GM19397 (cell line): ENCODE data around the gene TAS2R7.
"Not testable (repeated sequence)": the region's sequence is repeated elsewhere in the genome, so short reads cannot be mapped to it uniquely, and the experiment has no call there.

Experiments used
- ATAC-seq: cut with Tn5 transposase; IDR thresholded peaks from one replicate; pipeline ENCODE4 v1.9.1; 2021; ENCODE audit warnings: mild to moderate bottlenecking, moderate library complexity; ENCODE audit not compliant: unreplicated experiment

Gene TAS2R7, protein sequence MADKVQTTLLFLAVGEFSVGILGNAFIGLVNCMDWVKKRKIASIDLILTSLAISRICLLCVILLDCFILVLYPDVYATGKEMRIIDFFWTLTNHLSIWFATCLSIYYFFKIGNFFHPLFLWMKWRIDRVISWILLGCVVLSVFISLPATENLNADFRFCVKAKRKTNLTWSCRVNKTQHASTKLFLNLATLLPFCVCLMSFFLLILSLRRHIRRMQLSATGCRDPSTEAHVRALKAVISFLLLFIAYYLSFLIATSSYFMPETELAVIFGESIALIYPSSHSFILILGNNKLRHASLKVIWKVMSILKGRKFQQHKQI

DNA sequence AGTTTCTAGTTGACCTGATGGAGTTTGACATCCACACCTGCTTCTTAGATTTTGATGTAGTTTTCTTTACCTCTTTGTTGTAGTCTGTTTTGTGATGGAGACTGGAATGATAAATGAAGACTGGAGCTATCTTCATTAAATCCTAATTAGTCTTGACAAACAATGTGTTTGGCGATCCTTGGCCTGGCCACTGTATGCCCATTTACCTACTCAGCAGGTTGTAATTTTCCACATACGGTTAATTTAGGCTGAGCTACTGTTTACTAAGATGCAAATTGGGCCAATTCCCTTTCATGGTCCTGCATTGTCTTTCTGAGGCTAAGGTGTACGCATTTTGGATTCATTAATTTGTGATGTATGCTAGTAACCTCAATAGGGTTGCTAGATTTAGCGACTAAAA, at the start of gene TAS2R7:
TAS2R7 (minus strand) TSS at position 41 of the 400 bp plus-strand sequence. CDS start 57 bp downstream, outside the sequence.
- no peak for ATAC-seq

DNA sequence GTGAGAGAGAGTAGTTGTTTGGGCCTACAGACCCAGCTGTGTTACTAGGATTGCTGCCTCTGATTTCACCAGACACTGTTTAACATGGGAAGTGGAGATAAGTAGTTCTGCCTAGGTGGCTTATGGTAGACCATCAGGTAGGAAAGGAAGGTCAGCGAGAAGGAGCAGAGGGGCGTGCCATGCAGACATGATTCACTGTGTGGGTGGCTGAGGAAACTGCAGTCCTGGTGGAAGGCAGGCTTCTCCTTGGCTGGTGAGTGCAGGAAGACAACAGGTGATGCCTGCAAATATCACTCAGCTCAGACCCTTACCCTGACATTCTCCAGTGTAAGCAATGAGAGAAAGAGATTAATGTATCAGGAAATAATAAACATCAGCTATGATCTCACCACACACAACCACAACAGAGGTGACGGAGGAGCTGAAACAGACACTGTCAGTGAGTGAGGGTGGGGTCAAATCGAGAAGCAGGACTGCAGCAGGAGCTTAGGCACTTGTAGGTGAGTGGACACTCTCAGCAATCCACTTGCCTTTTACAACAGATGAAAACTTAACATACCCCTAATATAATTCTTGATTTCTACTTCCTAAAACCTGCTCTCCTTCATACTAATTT, 48.9 kb upstream of the TAS2R7 start:
- no peak for ATAC-seq

DNA sequence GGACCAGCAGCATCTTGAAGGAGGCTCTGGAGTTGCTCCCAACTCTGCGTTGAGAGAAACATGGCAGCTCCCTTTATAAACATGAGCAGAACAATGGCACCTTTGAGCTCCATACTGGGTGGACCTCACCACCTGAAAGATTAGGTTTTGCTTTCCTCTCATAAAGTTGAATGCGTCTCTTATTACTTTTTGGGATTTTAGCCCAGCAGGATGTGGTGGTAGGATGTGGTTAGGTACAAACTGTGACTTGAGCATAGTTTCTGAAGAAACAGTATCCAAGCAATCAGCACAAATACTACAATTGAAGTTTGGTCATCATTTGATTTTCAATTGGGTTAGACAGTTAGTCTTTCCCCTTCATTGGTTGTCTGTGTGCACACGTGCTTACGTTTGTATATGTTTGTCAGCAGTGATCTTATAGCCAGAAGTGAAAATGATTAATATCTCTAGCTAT, 47.0 kb upstream of the TAS2R7 start, which contains the start of gene PRR4:
PRR4 (minus strand) TSS at position 51 of the 454 bp plus-strand sequence; CDS start at position 13, 38 bp downstream.
- no peak for ATAC-seq

DNA sequence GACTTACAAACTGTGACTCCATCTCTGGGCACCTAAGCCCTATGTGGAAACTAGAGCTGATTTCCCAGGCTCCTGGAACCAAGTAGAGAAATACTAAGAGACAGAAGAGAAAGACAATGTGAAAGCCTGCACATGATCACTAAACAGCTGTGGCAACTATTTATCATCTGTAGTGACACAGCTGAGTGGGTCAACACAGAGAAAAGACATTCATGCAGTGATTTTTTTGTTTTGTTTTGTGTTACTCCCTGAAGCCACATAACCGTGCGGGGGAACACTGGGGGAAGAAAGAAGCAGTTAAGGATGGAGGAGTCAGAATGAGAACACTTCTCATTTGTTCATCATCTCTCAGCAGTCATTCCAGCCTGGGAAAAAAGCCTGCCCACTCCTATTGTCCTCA, 45.3 kb upstream of the TAS2R7 start:
- ATAC-seq, result no peak

DNA sequence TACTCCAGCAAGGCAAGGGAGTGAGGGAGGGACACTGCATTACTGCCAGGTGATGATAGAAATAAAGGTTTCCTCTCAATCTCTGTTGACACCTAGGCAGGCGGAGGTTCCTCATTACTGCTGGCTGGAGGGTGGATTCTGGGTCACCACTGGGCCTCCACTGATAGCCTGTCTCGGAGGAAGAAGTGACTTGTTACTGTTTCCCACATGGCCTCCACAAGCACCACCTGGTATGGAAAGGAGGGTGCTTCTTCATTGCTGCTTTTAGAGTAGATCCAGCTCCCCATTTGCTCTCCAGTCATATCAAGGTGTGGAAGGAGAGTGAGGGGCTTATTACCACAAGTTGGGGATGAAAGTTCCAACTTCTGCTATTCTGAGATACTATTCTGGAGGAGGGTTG, 40.4 kb upstream of the TAS2R7 start:
- no peak for ATAC-seq

DNA sequence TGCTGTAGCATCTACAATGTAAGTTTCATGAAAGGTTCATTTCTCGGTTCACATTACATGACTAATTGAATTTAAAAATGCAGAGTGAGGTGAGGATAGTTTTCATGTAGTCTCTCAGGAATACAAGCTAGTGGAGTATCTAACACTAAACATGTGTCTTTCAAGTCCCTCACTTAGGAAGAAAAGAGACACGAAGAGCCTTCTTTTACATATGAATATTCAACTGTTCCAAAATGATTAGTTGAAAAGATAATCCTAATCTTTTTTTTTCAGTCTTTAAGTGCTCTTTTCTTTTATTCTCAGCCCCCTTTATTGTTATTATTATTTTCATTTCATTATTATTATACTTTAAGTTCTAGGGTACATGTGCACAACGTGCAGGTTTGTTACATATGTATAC, 36.0 kb upstream of the TAS2R7 start:
- ATAC-seq, result no peak

DNA sequence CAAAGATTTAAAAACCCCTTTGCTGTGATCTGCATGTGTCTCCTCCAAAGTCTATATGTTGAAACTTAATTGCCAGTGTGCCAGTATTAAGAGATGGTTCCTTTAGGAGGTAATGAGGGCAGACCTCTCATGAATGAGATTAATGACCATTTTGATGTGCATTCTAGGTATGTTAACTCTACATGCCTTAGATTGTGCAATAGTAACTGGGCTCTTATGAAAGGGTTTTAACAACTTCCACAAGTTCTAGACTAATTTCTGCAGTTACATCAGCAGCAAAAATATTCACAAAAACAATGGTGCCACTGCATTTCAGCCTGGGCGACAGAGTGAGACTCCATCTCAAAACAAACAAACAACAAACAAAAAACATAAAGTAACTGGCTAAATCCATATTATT, 27.6 kb upstream of the TAS2R7 start:
- no peak for ATAC-seq

DNA sequence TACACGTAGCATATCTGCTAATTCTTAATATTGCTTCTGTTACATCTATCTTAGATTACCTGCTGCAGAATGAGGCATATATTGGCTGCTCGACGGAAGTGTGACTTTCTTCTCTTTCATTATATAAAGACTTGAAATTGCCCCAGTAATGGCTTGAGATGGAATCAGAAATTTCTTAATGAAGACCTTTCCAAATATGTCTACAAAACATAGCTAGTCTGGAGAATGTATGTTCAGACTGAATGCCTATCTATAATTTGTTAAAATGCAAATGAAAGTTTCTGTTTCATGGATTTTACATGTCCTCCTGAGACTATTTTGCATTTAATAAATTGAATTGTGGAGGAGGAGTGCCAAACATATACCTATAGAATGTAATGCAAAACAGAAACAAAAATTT, 23.8 kb upstream of the TAS2R7 start, which contains the start of gene TAS2R10:
TAS2R10 (minus strand) TSS at position 101 of the 400 bp plus-strand sequence; CDS start at position 12, 89 bp downstream.
- ATAC-seq, result no peak

DNA sequence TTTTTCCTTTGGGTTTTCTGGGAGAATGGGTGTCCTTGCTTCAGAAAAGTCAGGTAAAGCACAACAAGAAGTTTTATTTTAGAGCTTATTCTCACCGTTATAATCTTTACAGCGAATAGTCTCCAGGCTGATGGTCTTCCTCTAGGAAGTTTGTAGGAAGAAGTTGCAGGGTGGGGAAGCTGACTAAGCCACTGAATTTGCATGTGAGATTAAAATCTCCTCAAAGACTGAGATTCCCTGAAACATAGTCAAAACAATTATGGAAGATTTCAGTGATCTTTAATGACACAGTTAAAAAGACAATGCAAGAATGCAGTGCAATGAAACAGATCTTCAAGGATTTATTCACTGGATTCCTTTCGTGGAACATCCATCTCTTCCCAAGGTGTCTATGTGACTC, 22.5 kb upstream of the TAS2R7 start:
- ATAC-seq, result no peak

DNA sequence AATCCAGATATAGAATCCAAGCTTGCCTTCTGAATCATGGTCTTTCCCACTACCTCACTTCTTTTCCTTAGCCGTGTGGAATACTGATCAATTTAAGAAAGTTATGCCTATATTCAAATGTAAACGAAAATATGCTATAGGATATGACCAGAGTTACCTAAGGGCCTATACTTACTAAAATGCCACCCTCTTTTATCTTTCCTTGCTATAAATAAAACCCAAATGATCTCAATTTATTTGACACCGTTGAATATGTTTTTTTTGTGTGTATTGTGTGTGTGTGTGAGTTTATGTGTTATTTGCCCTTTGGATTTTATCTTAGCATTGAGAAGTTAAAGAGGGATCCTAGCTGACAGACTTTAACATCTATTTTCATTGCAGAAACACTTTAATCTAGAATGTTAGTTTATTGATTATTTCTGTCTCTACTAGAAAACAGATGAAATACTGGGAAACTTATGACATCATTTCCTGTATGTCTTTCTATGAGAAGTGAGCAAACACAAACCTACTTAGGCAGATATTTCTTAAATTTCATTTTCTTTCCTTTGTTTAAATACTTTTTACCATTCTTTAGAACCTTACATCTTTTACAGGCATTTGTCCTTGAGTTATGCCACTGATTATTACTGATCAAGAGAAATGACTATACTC, 9.6 kb upstream of the TAS2R7 start:
- no peak for ATAC-seq

DNA sequence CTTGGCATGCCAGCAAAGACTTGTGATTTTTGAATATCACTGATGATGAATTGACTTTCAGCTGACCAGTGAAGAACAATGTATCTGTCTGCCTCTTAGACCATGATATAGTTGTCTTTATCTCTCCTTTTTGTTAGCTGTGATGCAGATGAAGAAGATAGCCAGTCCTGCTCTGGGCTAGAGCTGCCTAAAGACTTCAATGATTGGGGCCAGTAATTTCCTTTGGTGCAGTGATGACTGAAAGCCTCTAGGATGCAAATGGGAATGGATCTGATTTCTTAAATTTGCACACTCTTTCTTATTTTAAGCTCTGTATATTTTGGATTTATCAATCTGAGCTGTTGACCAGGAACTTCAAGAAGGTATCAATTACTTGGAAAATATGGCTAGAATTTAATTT, 7.6 kb upstream of the TAS2R7 start, which contains the start of gene TAS2R9:
TAS2R9 (minus strand) TSS at position 101 of the 400 bp plus-strand sequence; CDS start at position 8, 93 bp downstream.
- ATAC-seq, result no peak

DNA sequence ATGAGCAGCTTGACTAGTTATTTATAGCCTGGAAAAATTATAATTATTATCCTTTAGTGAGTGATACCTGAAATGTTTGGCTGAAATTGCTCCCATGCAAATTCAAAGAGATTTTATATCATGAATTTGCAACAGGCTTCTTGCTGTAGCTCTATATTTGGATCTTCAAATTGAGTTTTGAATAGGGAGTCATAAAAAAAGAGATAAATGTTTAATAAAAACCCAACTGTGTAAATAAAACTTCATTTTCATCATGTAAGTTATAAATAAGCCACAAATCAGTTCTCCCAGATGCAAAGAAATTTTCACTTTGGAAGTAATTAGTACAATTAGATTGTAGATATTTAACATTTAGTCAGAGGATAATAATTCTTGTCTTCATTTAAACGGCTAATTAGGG, 4.8 kb upstream of the TAS2R7 start, which contains the start of gene TAS2R8:
TAS2R8 (minus strand) TSS at position 101 of the 400 bp plus-strand sequence. CDS start 306 bp downstream, outside the sequence.
- no peak for ATAC-seq

DNA sequence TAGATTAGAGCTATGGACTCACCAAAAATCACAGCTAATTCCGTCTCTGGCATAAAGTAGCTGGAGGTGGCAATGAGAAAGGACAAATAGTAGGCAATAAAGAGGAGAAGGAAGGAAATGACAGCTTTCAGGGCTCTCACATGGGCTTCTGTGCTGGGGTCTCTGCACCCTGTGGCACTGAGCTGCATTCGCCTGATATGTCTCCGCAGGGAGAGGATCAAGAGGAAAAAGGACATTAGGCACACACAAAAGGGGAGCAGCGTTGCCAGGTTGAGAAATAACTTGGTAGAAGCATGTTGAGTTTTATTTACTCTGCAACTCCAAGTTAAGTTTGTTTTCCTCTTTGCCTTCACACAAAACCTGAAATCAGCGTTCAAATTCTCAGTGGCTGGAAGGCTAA, 686 bp downstream of the TAS2R7 start:
- ATAC-seq, result no peak

DNA sequence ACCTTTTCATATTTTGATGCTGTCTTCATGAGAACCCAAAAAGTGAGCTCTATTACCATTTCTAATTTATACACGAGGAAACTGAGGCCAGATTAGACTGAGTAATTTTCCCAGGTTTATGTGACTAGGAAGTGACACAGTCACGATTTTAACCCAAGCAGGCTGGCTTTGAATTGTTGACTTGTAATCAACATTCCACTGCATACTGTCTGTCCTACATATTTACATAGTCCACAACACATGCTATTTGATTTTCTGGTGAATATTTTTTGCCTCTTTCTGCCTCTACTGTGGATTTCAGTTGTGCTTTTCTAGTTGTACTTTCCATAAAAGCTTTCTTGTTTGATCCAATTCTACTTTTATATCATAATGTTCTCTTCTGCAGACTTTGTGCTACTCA, 8.2 kb downstream of the TAS2R7 start:
- ATAC-seq, result no peak

DNA sequence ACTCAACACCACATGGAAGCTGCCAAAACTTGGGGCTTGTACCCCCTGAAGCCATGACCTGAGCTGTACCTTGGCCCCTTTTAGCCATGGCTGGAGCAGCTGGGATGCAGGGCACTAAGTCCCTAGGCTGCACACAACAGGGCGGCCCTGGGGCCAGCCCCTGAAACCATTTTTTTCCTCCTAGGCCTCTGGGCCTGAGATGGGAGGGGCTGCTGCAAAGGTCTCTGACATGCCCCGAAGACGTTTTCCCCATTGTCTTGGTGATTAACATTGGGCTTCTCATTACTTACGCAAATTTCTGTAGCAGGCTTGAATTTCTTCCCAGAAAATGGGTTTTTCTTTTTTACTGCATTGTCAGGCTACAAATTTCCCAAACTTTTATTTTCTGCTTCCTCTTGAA, 10.7 kb downstream of the TAS2R7 start:
- not testable (repeated sequence) for ATAC-seq

DNA sequence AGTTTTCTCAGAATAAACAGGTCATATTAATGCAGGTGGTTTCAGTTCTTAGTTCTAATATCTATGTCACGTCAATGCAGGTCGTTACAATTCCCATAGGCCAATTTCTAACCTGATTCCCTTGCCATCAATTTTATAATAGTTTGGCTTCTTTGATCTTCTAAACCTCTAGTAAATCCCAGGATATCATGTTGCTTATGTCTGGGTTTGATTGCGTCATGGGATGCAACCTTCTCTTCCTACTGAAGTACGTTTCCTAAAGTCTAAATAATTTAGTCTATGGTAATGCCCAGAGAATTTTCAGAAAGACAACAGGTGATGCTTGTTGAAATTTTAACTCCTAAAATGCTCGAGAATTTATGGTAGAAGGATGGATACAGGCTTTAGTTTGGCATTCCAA, 19.2 kb downstream of the TAS2R7 start:
- no peak for ATAC-seq

DNA sequence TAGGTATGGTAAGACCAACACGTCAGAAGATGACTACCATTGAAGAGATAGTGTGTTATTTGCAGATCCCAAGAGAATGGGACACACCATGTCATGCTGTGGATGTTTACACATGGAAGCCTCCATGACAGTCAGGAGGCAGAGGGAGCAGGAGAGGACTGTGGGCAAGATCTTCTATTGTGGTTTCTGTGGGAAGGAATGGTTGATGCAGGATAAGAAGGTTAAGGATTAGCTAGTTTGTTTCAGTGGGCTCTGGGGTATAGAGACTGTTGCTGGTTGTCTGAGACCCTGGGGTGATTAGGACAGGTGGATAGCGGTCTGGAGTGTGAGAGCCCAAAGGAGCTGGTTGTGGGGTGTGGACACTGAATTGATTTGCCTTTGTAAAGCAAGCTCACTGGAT, 23.3 kb downstream of the TAS2R7 start:
- no peak for ATAC-seq

DNA sequence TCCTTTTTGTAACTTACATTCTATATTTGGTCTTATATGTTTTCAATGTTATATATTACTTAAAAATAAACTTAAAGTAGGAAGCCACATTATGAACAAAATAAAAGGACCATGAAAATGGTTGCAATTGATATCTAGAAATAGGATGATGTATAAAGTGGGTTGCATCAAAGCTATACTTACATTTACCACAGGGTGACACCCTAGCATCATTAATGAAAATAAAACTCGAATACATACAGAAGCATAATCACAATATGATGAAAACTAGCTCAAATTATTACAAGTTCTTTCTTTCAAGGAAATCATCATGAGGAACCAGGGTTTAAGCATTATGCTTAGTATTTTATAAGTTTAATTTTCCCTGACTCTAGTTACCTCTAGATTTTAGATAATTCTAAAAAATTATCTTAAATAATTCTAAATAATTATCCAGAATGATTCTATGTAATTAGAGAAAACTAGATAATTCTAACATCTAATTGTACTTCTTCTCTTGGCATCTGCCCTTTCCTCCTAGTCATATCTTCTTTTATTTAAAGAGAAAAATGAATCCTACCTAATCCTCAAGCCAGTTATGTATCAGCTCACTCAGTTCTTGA, 31.2 kb downstream of the TAS2R7 start:
- ATAC-seq, result no peak

DNA sequence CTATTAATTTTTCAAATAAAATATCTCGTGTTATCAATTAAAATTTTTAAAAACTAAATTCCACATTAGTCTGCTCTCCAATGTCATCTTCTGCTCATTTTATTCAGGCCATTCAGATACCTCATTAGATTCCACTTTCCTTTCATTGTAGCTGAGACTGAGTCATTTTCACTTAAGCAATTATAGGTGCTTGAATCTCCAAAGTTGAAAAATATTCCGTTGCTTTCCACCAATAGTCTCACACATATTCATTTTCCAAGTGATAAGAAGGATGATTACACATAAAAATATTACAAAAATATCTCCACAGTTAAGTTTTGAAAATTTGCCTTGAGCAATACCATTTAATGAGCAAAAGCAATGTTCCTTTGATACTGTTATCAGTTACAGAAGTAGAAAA, 42.8 kb downstream of the TAS2R7 start:
- ATAC-seq, result no peak

DNA sequence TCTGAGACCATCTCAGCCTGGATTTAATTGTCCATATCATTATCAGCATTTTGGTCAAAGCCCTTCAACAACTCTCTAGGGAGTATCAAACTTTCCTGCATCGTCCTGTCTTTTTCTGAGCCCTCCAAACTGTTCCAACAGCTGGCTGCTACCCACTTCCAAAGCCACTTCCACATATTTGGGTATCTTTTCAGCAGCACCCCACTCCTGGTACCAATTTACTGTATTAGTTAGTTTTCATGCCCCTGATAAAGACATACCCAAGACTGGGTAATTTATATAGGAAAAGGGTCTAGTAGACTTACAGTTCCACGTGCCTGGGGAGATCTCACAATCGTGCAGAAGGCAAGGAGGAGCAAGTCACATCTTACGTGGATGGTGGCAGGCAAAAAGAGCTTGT, 46.2 kb downstream of the TAS2R7 start:
- ATAC-seq, result no peak

DNA sequence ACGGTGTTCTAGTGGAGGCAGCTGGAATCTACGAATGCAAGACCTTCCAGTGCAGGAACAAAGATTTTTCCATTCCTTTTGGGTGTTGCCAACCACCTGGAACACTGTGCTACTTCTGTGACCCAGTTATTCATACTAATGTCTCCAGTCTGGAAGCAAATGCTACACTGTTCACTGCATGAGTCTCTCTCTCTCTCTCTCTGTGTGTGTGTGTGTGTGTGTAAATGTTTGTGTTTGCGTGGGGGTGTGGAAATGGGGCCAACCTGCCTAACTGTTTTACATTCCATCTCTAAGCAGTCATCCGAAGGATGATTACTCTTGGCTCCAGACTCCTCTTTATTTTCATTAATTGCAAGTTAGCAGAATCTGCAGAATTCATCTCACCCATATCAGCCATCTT, 49.4 kb downstream of the TAS2R7 start:
- ATAC-seq, result no peak
